HepG2 (cell line): ENCODE measurements around the gene UGP2. TPM values are rescaled to one million over a fixed set of nuclear protein-coding genes. Genes with fewer than 3 reads are reported as not detected.
A peak's percentile ranks its signal among the peaks of the same experiment; 100 is the strongest.

Experiments
- ARID2 ChIP-seq: sonication (generic); formaldehyde crosslinking; IDR thresholded peaks from 2 replicates; pipeline ENCODE4 v1.8.1; 2022; ENCODE audit warnings: mild to moderate bottlenecking, missing genetic modification reagents, borderline replicate concordance
- ATF7-NPFF ChIP-seq: sonication (generic); formaldehyde crosslinking; IDR thresholded peaks from 2 replicates; pipeline ENCODE4 v1.8.1; 2023; ENCODE audit warnings: mild to moderate bottlenecking, low read depth, missing genetic modification reagents, moderate library complexity
- FOXO1 ChIP-seq: sonication (generic); formaldehyde crosslinking; IDR thresholded peaks from 2 replicates; pipeline ENCODE4 v1.4.0; 2020; ENCODE audit warnings: missing genetic modification reagents
- GTF3A ChIP-seq: sonication (generic); formaldehyde crosslinking; conservative IDR thresholded peaks from 2 replicates; pipeline ENCODE4 v1.4.0; 2020; ENCODE audit warnings: mild to moderate bottlenecking, missing genetic modification reagents
- MEF2D ChIP-seq: sonication (generic); formaldehyde crosslinking; IDR thresholded peaks from 2 replicates; pipeline ENCODE4 v1.5.1; 2020; ENCODE audit warnings: mild to moderate bottlenecking, missing genetic modification reagents
- NFE2 ChIP-seq: sonication (generic); formaldehyde crosslinking; IDR thresholded peaks from 2 replicates; pipeline ENCODE4 v1.4.0; 2020; ENCODE audit warnings: missing genetic modification reagents
- U2AF2 ChIP-seq: fragments of 200-400 bp; formaldehyde crosslinking; IDR thresholded peaks from 2 replicates; pipeline ENCODE4 v1.6.1; 2017; ENCODE audit warnings: low read depth, mild to moderate bottlenecking, low read length
- WIZ ChIP-seq: sonication (generic); formaldehyde crosslinking; IDR thresholded peaks from 2 replicates; pipeline ENCODE4 v1.5.1; 2020; ENCODE audit warnings: mild to moderate bottlenecking, missing genetic modification reagents
- ZBTB7B ChIP-seq: sonication (generic); formaldehyde crosslinking; IDR thresholded peaks from 2 replicates; pipeline ENCODE4 v1.4.0; 2020; ENCODE audit warnings: missing genetic modification reagents
- ZNF44 ChIP-seq: sonication (generic); formaldehyde crosslinking; IDR thresholded peaks from 2 replicates; pipeline ENCODE4 v1.5.1; 2020; ENCODE audit warnings: mild to moderate bottlenecking, missing genetic modification reagents
- ZNF605 ChIP-seq: sonication (generic); formaldehyde crosslinking; IDR thresholded peaks from 2 replicates; pipeline ENCODE4 v1.8.0; 2022; ENCODE audit warnings: mild to moderate bottlenecking, missing genetic modification reagents
- ZNF749 ChIP-seq: sonication (generic); formaldehyde crosslinking; IDR thresholded peaks from 2 replicates; pipeline ENCODE4 v1.8.0; 2022; ENCODE audit warnings: mild to moderate bottlenecking, missing genetic modification reagents, moderate library complexity, borderline replicate concordance
- ZNF768 ChIP-seq: sonication (generic); formaldehyde crosslinking; IDR thresholded peaks from 2 replicates; pipeline ENCODE4 v1.4.0; 2020; ENCODE audit warnings: missing genetic modification reagents
- ZNF816 ChIP-seq: sonication (generic); formaldehyde crosslinking; IDR thresholded peaks from 2 replicates; pipeline ENCODE4 v1.8.0; 2022; ENCODE audit warnings: missing genetic modification reagents, mild to moderate bottlenecking, borderline replicate concordance
- ZNF883 ChIP-seq: sonication (generic); formaldehyde crosslinking; IDR thresholded peaks from 2 replicates; pipeline ENCODE4 v1.5.1; 2020; ENCODE audit warnings: mild to moderate bottlenecking, missing genetic modification reagents; ENCODE audit errors: not compliant biosample characterization
- polyA plus RNA-seq, 8 experiments: library from polyadenylated mRNA; depleted of rRNA in 3 of 8; stranded (reverse) in 7 of 8; unstranded in 1 of 8; fragments of >200 nt; fragmentation: Illumina TruSeq in 4 of 8; extraction: Trizol in 4 of 8; gene quantifications; 2 replicates each; pipeline versions ENCODE4 v1.2.1 to v1.2.3, GENCODE V29; 2011 to 2016; ENCODE audit warnings: low read depth in 4 of 8, missing spikeins in 1 of 8, mixed read lengths in 1 of 8; ENCODE audit not compliant: insufficient read depth in 1 of 8
- total RNA-seq, 5 experiments: library from RNA; depleted of rRNA; stranded (reverse); fragments of >200 nt; fragmentation: Illumina TruSeq; extraction: Trizol; gene quantifications; 2 replicates each; pipeline ENCODE4 v1.2.3, GENCODE V29; 2016; ENCODE audit warnings: low read depth in 1 of 5
- TF ChIP-seq, protein P1 (sequence below): sonication (generic); formaldehyde crosslinking; conservative IDR thresholded peaks from 2 replicates; pipeline ENCODE4 v1.8.0; 2022; ENCODE audit warnings: missing genetic modification reagents
- TF ChIP-seq, protein P2 (sequence below): sonication (generic); formaldehyde crosslinking; IDR thresholded peaks from 2 replicates; pipeline ENCODE4 v1.5.0; 2020; ENCODE audit warnings: mild to moderate bottlenecking, missing genetic modification reagents
- TF ChIP-seq, protein P3 (sequence below): sonication (generic); formaldehyde crosslinking; conservative IDR thresholded peaks from 2 replicates; pipeline ENCODE4 v1.8.1; 2023; ENCODE audit warnings: missing genetic modification reagents
- TF ChIP-seq, protein P4 (sequence below): IDR thresholded peaks from 2 replicates; pipeline ENCODE4 v1.6.1; 2016; ENCODE audit warnings: low read depth, borderline replicate concordance
- TF ChIP-seq, protein P5 (sequence below): fragments of 450-650 bp; IDR thresholded peaks from 2 replicates; pipeline ENCODE4 v1.6.1; 2017

The UGP2 gene
- total and polyA plus RNA-seq, 2 of the 13 experiments (the other 11 are each of a cell fraction or from before 2014, with no cell fraction given) = 96.0 to 134 TPM

DNA sequence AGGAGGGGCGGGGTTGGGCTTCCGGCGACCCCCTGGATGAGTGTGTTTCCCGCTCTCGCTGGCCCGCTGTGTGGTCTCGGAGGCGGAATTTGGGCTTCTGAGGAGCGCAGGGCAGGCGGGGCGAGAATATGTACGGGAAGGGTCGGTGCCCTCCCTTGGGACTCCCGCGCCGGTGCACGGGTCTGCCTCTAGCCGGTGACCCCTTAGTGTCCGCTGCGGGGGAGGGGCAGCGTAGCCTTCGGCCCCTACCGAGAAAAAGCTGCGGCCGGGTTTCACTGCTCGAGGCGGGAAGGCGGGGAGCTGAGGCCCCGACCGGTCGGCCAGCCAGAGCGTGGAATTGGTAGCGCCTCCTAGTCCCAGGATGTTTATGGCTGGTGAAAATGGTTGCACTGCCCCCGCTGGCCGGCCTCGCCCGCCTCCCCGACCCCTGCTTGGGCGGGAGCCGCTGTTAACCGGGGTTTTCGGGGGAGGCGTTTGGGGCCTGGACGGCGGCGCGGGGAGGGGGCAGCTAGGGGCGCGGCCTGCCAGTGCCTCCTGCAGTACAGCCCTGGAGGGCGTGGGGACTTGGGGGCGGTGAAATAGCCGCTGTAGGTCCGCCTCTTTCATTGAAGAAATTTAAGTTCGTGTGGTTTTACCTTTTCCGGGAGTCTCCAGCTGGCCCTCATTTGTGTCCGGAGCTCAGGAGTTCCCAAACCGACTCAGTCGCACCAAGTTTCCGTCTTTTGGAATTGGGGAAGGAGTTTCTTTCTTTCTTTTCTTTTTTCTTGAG is at the start of gene UGP2 (continued):
- TF ChIP-seq, protein P1, sequence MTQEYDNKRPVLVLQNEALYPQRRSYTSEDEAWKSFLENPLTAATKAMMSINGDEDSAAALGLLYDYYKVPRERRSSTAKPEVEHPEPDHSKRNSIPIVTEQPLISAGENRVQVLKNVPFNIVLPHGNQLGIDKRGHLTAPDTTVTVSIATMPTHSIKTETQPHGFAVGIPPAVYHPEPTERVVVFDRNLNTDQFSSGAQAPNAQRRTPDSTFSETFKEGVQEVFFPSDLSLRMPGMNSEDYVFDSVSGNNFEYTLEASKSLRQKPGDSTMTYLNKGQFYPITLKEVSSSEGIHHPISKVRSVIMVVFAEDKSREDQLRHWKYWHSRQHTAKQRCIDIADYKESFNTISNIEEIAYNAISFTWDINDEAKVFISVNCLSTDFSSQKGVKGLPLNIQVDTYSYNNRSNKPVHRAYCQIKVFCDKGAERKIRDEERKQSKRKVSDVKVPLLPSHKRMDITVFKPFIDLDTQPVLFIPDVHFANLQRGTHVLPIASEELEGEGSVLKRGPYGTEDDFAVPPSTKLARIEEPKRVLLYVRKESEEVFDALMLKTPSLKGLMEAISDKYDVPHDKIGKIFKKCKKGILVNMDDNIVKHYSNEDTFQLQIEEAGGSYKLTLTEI = no peak
- peak; percentile 82; the same call in 1 of the 2 replicates for TF ChIP-seq U2AF2
- TF ChIP-seq, protein P2, sequence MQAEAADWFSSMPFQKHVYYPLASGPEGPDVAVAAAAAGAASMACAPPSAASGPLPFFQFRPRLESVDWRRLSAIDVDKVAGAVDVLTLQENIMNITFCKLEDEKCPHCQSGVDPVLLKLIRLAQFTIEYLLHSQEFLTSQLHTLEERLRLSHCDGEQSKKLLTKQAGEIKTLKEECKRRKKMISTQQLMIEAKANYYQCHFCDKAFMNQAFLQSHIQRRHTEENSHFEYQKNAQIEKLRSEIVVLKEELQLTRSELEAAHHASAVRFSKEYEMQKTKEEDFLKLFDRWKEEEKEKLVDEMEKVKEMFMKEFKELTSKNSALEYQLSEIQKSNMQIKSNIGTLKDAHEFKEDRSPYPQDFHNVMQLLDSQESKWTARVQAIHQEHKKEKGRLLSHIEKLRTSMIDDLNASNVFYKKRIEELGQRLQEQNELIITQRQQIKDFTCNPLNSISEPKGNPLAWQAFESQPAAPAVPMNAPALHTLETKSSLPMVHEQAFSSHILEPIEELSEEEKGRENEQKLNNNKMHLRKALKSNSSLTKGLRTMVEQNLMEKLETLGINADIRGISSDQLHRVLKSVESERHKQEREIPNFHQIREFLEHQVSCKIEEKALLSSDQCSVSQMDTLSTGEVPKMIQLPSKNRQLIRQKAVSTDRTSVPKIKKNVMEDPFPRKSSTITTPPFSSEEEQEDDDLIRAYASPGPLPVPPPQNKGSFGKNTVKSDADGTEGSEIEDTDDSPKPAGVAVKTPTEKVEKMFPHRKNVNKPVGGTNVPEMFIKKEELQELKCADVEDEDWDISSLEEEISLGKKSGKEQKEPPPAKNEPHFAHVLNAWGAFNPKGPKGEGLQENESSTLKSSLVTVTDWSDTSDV (CRISPR knock-in tag) = no peak; the same call in 1 of the 2 replicates
- TF ChIP-seq ARID2 (CRISPR knock-in tag) = no peak; the same call in 1 of the 2 replicates
- TF ChIP-seq ZBTB7B = peak; percentile 90; the same call in 1 of the 2 replicates
- peak; percentile 61; the same call in 1 of the 2 replicates for TF ChIP-seq ZNF749
- TF ChIP-seq ATF7-NPFF (CRISPR knock-in tag) = peak; percentile 62; the same call in 1 of the 2 replicates
- TF ChIP-seq, protein P3, sequence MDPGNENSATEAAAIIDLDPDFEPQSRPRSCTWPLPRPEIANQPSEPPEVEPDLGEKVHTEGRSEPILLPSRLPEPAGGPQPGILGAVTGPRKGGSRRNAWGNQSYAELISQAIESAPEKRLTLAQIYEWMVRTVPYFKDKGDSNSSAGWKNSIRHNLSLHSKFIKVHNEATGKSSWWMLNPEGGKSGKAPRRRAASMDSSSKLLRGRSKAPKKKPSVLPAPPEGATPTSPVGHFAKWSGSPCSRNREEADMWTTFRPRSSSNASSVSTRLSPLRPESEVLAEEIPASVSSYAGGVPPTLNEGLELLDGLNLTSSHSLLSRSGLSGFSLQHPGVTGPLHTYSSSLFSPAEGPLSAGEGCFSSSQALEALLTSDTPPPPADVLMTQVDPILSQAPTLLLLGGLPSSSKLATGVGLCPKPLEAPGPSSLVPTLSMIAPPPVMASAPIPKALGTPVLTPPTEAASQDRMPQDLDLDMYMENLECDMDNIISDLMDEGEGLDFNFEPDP (CRISPR knock-in tag) = 0 out of 2 replicates have a peak, but pooled peaks have one; percentile 87
- TF ChIP-seq, protein P4, sequence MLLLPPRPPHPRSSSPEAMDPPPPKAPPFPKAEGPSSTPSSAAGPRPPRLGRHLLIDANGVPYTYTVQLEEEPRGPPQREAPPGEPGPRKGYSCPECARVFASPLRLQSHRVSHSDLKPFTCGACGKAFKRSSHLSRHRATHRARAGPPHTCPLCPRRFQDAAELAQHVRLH (CRISPR knock-in tag) = 0 out of 2 replicates have a peak, but pooled peaks have one; percentile 13
- TF ChIP-seq ZNF883 (CRISPR knock-in tag) = no peak
- TF ChIP-seq, protein P5, sequence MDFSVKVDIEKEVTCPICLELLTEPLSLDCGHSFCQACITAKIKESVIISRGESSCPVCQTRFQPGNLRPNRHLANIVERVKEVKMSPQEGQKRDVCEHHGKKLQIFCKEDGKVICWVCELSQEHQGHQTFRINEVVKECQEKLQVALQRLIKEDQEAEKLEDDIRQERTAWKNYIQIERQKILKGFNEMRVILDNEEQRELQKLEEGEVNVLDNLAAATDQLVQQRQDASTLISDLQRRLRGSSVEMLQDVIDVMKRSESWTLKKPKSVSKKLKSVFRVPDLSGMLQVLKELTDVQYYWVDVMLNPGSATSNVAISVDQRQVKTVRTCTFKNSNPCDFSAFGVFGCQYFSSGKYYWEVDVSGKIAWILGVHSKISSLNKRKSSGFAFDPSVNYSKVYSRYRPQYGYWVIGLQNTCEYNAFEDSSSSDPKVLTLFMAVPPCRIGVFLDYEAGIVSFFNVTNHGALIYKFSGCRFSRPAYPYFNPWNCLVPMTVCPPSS = no peak
- TF ChIP-seq ZNF816 (CRISPR knock-in tag) = no peak; the same call in 1 of the 2 replicates
- peak; percentile 64; the same call in 1 of the 2 replicates for TF ChIP-seq ZNF768 (CRISPR knock-in tag)
- no peak for TF ChIP-seq GTF3A (CRISPR knock-in tag)
- no peak for TF ChIP-seq NFE2 (CRISPR knock-in tag)
- peak; percentile 80; the same call in 1 of the 2 replicates for TF ChIP-seq ZNF605 (CRISPR knock-in tag)
- TF ChIP-seq FOXO1 (CRISPR knock-in tag) = peak; percentile 41; the same call in 1 of the 2 replicates
- TF ChIP-seq ZNF44 (CRISPR knock-in tag) = no peak
- no peak for TF ChIP-seq MEF2D (CRISPR knock-in tag)
- 0 out of 2 replicates have a peak, but pooled peaks have one; percentile 38 for TF ChIP-seq WIZ (CRISPR knock-in tag)
